GM12878 (cell line): ENCODE measurements around the gene CCDC178. TPM values are rescaled to one million over a fixed set of nuclear protein-coding genes. Genes with fewer than 3 reads are reported as not detected.

Experiments
- ATAC-seq: fragments of 200-7000 bp; cut with Tn5 transposase; 3 replicates; pipeline ENCODE4 v1.9.1; 2020; ENCODE audit warnings: mild to moderate bottlenecking, moderate library complexity
- BruUV-seq: library from RNA; stranded (reverse); fragments of 400-500 nt; replicated peaks from 2 replicates; lab custom pipeline; 2021; lab: Mats Ljungman, UMichigan
- CTCF ChIA-PET: fragments of 300-600 bp; sonication (Branson Sonifier 250); formaldehyde crosslinking; extraction: SDS; loops from one replicate; lab custom pipeline; 2021; ENCODE audit warnings: inconsistent platforms; lab: Yijun Ruan, JAX
- POLR2A ChIA-PET: fragments of 350-600 bp; formaldehyde crosslinking; extraction: SDS; loops from one replicate; lab custom pipeline; 2021; ENCODE audit warnings: inconsistent platforms; lab: Charles Lee
- RAD21 ChIA-PET: fragments of 300-600 bp; sonication (Branson Sonifier 250); formaldehyde crosslinking; loops from one replicate; lab custom pipeline; 2023; ENCODE audit warnings: antibody characterized with exemption; ENCODE audit not compliant: unreplicated experiment; lab: Charles Lee
- SMC1A ChIA-PET: fragments of 300-600 bp; sonication (Branson Sonifier 250); formaldehyde crosslinking; loops from one replicate; lab custom pipeline; 2023; ENCODE audit not compliant: unreplicated experiment, uncharacterized antibody; lab: Charles Lee
- DNase-seq: peaks from one replicate; pipeline ENCODE4 v3.0.0-alpha.2; 2011; ENCODE audit warnings: low read depth, low spot score
- FAIRE-seq: peaks from 3 replicates; lab custom pipeline; 2011; peaks lifted over from hg19 to GRCh38; lab: Jason Lieb, UNC
- H2AFZ ChIP-seq: 2 replicates; pipeline ENCODE4 v1.6.0; 2011; ENCODE audit warnings: low read depth, low read length, control low read depth; ENCODE audit not compliant: control insufficient read depth
- H3K27ac ChIP-seq: 2 replicates; pipeline ENCODE4 v1.5.1; 2011; ENCODE audit warnings: control low read depth; ENCODE audit not compliant: control insufficient read depth, insufficient read depth
- H3K27me3 ChIP-seq, 2 experiments: replicated peaks in 1 of 2; 2 replicates each; pipeline versions ENCODE4 v1.6.0 to v1.6.1; 2011; ENCODE audit warnings: low read length in 1 of 2; ENCODE audit not compliant: control insufficient read depth in 2 of 2, insufficient read depth in 2 of 2
- H3K36me3 ChIP-seq, 2 experiments: 2 replicates each; pipeline ENCODE4 v1.5.1; 2011; ENCODE audit warnings: low read length in 1 of 2; ENCODE audit not compliant: control insufficient read depth in 2 of 2, insufficient read depth in 2 of 2
- H3K4me1 ChIP-seq: 2 replicates; pipeline ENCODE4 v1.6.1; 2011; ENCODE audit warnings: mild to moderate bottlenecking, low read length, moderate library complexity, mixed read lengths; ENCODE audit not compliant: control insufficient read depth, insufficient read depth
- H3K4me2 ChIP-seq: 2 replicates; pipeline ENCODE4 v1.6.0; 2011; ENCODE audit warnings: control low read depth; ENCODE audit not compliant: control insufficient read depth, insufficient read depth
- H3K4me3 ChIP-seq: fragments of 200-600 bp; sonication (generic); 2 replicates; pipeline ENCODE4 v1.5.1; 2016
- H3K79me2 ChIP-seq: 2 replicates; pipeline ENCODE4 v1.6.0; 2011; ENCODE audit warnings: low read length; ENCODE audit not compliant: control insufficient read depth, insufficient read depth
- H3K9ac ChIP-seq: 2 replicates; pipeline ENCODE4 v1.8.0; 2011; ENCODE audit warnings: low read length, control low read depth, mixed read lengths; ENCODE audit not compliant: control insufficient read depth, insufficient read depth
- H3K9me3 ChIP-seq: replicated peaks from 3 replicates; pipeline ENCODE4 v1.5.1; 2011; ENCODE audit warnings: mild to moderate bottlenecking, low read length; ENCODE audit not compliant: control insufficient read depth, insufficient read depth
- H4K20me1 ChIP-seq: 2 replicates; pipeline ENCODE4 v1.6.0; 2011; ENCODE audit not compliant: control insufficient read depth, insufficient read depth
- ATF7 ChIP-seq: fragments of 450-650 bp; IDR thresholded peaks from 2 replicates; pipeline ENCODE4 v1.6.1; 2016; ENCODE audit warnings: low read depth, mild to moderate bottlenecking
- DPF2 ChIP-seq: fragments of 450-650 bp; IDR thresholded peaks from 2 replicates; pipeline ENCODE4 v1.6.1; 2017; ENCODE audit warnings: mild to moderate bottlenecking
- IRF4 ChIP-seq: IDR thresholded peaks from 2 replicates; pipeline ENCODE4 v1.6.1; 2011; ENCODE audit warnings: low read depth, low read length
- JUNB ChIP-seq: IDR thresholded peaks from 2 replicates; pipeline ENCODE4 v1.6.1; 2016; ENCODE audit warnings: antibody characterized with exemption, mild to moderate bottlenecking
- PAX5 ChIP-seq: IDR thresholded peaks from 2 replicates; pipeline ENCODE4 v1.6.1; 2011; ENCODE audit warnings: low read depth, low read length, borderline replicate concordance
- PAX8 ChIP-seq: fragments of 450-650 bp; IDR thresholded peaks from 2 replicates; pipeline ENCODE4 v1.6.1; 2017; ENCODE audit warnings: mild to moderate bottlenecking, moderate library complexity
- SMC3 ChIP-seq: IDR thresholded peaks from 2 replicates; pipeline ENCODE4 v1.6.1; 2011; ENCODE audit warnings: low read length, improper control_type of control experiment, borderline replicate concordance
- ZNF384 ChIP-seq: IDR thresholded peaks from 2 replicates; pipeline ENCODE4 v1.6.1; 2012; ENCODE audit warnings: low read depth, mild to moderate bottlenecking, low read length, improper control_type of control experiment, borderline replicate concordance
- ZZZ3 ChIP-seq: IDR thresholded peaks from 2 replicates; pipeline ENCODE4 v1.6.1; 2011; ENCODE audit warnings: low read depth; ENCODE audit not compliant: control insufficient read depth, insufficient read length
- WGBS: methylation state at CpG from one replicate; pipeline ENCODE4 v1.1.6; 2016; ENCODE audit warnings: low lambda C conversion rate; ENCODE audit not compliant: insufficient replicate concordance, insufficient coverage; ENCODE audit errors: missing lambda C conversion rate; 5-methylcytosine and 5-hydroxymethylcytosine counted together
- in situ Hi-C: fragments of 300-500 bp; cut with MboI; formaldehyde crosslinking; loops from 9 replicates; pipeline ENCODE4 v1.14.3; 2018; ENCODE audit warnings: mixed read lengths
- intact Hi-C: fragments of 100-400 bp; cut with micrococcal nuclease; formaldehyde crosslinking; loops from one replicate; pipeline ENCODE4 v1.14.2; 2022; ENCODE audit not compliant: unreplicated experiment
- polyA plus RNA-seq, 11 experiments: library from polyadenylated mRNA; depleted of rRNA in 4 of 11; unstranded in 6 of 11; stranded (reverse) in 5 of 11; fragments of >200 nt; fragmentation: Nextera tagmentation in 4 of 11; fragmentation: Illumina TruSeq in 1 of 11; extraction: Ambion mirVana in 4 of 11; extraction: Trizol in 1 of 11; gene quantifications; 1 replicate in 1 of 11; 2 replicates in 10 of 11; pipeline versions ENCODE4 v1.2.1 to v1.2.3, GENCODE V29; 2011 to 2016; ENCODE audit warnings: inconsistent platforms in 2 of 11, missing spikeins in 2 of 11, low read depth in 1 of 11
- total RNA-seq, 4 experiments: library from RNA; depleted of rRNA in 3 of 4; stranded (reverse); fragments of >200 nt in 3 of 4; fragmentation: Illumina TruSeq in 1 of 4; extraction: Trizol in 1 of 4; gene quantifications; 2 replicates each; pipeline versions ENCODE4 v1.2.1 to v1.2.3, GENCODE V29; 2013 to 2021
- TF ChIP-seq, protein P1 (sequence below): fragments of 450-650 bp; IDR thresholded peaks from 2 replicates; pipeline ENCODE4 v1.6.1; 2017; ENCODE audit warnings: mild to moderate bottlenecking
- TF ChIP-seq, protein P2 (sequence below): IDR thresholded peaks from 2 replicates; pipeline ENCODE4 v1.6.1; 2012; ENCODE audit warnings: low read depth, low read length, improper control_type of control experiment

The CCDC178 gene
- total and polyA plus RNA-seq, 10 of the 15 experiments (the other 5 are each of a cell fraction or from before 2014, with no cell fraction given) = 0.04 TPM; not detected in 9

DNA sequence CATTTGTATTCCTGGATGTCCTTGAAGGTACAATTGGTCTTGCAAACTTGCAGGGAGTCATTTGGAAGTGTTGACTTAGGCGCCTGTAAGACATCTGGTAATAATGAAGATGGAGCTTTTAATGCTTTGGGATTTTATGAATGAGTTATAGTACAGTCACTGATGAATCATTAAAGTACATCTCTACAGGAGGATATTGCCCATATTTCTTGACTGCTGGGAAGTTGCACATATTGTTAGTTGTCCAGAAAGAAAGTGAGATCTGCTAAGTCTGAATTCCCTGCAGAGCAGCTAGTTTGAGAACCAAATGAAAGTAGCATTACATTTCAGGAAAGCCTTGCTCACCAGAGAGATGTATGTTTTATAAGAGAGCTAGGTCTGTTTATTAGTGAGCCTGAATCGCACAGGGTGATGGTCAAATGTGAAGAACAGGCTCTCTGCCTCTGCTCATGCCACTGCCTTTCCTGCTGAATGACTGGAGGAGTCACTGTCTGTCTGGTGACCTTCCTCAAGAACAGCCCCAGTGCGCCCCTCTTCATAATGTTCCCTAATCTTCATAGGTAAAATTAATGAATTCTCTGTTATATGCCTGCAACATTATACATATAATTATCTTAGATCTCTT, 528.7 kb downstream of the CCDC178 start:
- BruUV-seq = no TSS peak

More for the DNA sequence above, 528.7 kb downstream of the CCDC178 start:
- RAD21 ChIA-PET = no interaction called here
- DNase-seq = no peak
- H3K79me2 ChIP-seq = no peaks in the 10 kb centered on the region
- H4K20me1 ChIP-seq = no peaks in the 10 kb centered on the region
- SMC1A ChIA-PET = interaction anchor here (1.5 kb wide), 1 partner anchor 11 kb away, joined by 3 read pairs; no protein-coding TSS in a partner anchor
- H3K4me3 ChIP-seq = no peak overlapping the region
- no peaks in the 10 kb centered on the region for H3K4me1 ChIP-seq
- intact Hi-C loops = no loop called here
- no peak for FAIRE-seq
- POLR2A ChIA-PET = no interaction called here
- no peak overlapping the region for H2AFZ ChIP-seq
- TF ChIP-seq DPF2 (no peak), SMC3 (no peak), JUNB (no peak), ATF7 (no peak), ZNF384 (no peak), ZZZ3 (no peak), PAX8 (no peak), PAX5 (no peak), IRF4 (no peak)
- TF ChIP-seq, protein P1, sequence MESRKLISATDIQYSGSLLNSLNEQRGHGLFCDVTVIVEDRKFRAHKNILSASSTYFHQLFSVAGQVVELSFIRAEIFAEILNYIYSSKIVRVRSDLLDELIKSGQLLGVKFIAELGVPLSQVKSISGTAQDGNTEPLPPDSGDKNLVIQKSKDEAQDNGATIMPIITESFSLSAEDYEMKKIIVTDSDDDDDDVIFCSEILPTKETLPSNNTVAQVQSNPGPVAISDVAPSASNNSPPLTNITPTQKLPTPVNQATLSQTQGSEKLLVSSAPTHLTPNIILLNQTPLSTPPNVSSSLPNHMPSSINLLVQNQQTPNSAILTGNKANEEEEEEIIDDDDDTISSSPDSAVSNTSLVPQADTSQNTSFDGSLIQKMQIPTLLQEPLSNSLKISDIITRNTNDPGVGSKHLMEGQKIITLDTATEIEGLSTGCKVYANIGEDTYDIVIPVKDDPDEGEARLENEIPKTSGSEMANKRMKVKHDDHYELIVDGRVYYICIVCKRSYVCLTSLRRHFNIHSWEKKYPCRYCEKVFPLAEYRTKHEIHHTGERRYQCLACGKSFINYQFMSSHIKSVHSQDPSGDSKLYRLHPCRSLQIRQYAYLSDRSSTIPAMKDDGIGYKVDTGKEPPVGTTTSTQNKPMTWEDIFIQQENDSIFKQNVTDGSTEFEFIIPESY = no peak
- TF ChIP-seq, protein P2, sequence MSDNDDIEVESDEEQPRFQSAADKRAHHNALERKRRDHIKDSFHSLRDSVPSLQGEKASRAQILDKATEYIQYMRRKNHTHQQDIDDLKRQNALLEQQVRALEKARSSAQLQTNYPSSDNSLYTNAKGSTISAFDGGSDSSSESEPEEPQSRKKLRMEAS = no peak
- H3K27ac ChIP-seq = no peak overlapping the region
- no peak for ATAC-seq
- H3K9ac ChIP-seq = no peak overlapping the region
- H3K27me3 ChIP-seq = no peaks in the 10 kb centered on the region
- no peak overlapping the region for H3K4me2 ChIP-seq
- H3K36me3 ChIP-seq = no peaks in the 10 kb centered on the region
- CTCF ChIA-PET = interaction anchor here (0.6 kb wide), 1 partner anchor 1622 kb away, joined by 4 read pairs; no protein-coding TSS in a partner anchor
- in situ Hi-C loops = no loop called here
- WGBS = 32% methylated on average over 3 of the region's 3 CpGs
- H3K9me3 ChIP-seq = no peaks in the 10 kb centered on the region
